HG02938 (cell line): ENCODE results near the gene G6PD.
"Not testable (repeated sequence)": the region's sequence is repeated elsewhere in the genome, so short reads cannot be mapped to it uniquely, and the experiment has no call there.

Experiments used
- ATAC-seq: cut with Tn5 transposase; IDR thresholded peaks from one replicate; pipeline ENCODE4 v1.9.1; 2021; ENCODE audit warnings: mild to moderate bottlenecking, moderate library complexity; ENCODE audit not compliant: unreplicated experiment

Gene G6PD

DNA sequence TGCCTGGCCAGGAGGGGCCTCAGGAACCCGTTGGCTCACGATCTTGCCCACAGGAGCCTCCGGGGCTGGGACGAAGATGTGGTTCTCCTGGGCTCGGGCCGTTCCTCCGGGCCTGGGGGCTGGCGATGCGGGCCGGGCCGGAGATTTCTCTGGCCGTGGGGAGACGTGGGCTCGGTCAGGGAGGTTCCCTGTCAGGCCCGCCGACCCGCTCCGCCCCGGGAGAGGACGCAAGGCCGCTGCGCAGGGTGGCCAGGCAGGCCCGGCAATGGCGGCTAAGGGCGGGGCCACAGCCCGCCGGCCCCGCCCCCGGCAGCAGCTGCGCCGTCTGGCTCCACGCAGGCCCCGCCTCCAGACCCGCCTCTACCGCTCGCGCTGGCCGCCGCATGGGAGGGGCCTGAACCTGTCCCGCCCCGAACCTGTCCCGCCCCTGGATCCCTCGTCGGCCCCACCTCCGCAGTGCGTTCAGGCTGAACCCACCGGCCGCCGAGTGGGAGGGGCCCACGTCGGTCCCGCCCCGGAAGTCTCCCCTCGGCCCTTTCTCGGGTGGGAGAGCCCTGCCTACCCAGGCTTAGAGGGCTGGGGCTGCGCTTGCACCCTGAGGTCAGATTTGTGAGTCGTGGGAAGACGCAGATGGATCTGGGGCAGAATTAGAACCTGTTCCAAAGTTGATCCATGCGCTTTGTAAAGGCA, 30.5 kb downstream of the G6PD start, which contains the start of gene FAM3A:
FAM3A (minus strand) TSS at position 267 of the 690 bp plus-strand sequence. CDS start 460 bp downstream, outside the sequence.
- peak; percentile 85 for ATAC-seq

DNA sequence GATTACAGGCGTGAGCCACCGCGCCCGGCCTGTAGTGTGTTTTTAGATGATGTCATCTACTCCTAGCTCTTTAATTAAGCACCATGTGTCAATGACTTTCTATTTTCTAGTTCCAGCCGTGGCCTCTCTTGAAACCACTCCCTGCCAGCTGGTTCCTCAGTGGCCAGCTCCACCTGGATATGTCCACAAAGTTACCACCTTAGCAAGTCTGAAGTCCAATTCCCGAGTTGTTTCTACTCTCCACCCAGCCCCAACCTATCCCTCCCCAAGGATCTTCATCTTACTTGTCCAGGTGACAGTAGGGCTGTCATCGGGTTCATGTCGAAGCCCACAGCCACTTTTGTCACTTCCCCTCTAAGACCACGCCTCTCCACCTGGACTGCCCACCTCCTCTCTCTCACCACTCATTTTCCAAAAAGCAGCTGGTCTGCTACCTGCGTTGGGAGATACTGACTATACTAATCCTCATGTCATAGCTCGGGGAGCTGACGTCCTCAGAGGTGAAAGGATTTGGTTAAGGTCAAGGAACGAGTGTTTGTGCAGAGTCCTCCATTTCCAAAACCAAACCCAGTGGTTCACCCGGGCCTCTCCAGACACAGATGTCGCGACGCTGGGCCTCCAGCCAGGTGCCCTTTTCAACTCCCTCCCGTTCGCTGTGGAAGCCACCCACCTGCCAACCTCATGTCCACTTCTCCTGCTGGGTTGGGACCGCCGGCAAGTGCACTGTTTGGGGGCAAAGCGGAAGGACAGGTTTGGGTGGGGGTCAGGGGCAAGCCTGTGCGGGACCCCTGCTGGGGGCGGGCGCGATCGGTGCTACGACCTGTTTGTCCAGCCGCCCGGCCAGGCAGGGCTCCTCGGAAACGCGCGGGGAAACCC, 31.3 kb downstream of the G6PD start:
- no peak for ATAC-seq

DNA sequence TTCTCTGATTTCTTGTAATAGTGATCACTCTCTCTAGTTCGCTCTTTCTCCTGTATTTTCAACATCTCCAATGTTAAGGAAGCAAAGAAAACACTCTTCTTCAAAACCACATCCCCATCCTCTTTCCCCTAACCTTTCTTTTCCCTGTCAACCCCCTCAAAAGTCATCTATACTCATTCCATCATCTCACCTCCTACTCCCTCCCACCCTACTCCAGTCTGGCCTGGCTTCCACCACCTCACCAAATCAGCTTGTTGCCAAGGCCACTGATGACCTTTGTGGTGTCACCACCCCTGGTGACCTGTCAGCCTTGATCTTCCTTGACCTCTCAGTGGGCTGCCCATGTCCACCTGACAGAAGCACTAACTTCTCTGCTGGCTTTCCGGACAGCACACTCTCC, 32.9 kb downstream of the G6PD start:
- ATAC-seq = no peak

DNA sequence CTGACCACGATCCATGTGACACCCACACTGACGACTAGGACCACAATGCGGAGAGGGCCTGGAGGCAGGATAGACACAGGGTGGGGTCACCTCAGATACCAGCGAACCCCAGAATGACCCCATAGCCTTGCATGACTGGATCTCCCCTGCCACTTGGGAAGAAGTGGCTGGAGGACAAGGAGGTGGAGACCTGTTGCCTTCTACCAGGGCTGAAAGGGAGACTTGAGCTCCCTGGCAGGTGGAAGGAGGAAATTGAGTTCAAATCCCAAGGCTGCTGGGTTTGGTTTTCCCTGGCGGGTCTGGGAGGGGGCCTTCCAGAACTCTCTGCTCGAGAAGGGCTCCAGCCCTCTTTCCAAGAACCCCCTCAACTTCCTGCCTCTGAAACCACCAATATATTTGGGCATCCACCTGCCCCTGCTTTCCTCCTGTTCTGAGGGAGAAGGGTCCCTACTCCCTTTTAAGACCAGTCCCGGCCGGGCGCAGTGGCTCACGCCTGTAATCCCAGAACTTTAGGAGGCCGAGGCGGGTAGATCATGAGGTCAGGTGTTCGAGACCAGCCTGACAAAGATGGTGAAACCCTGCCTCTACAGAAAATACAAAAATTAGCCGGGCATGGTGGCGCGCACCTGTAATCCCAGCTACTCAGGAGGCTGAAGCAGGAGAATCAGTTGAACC, 33.6 kb downstream of the G6PD start:
- no peak for ATAC-seq

DNA sequence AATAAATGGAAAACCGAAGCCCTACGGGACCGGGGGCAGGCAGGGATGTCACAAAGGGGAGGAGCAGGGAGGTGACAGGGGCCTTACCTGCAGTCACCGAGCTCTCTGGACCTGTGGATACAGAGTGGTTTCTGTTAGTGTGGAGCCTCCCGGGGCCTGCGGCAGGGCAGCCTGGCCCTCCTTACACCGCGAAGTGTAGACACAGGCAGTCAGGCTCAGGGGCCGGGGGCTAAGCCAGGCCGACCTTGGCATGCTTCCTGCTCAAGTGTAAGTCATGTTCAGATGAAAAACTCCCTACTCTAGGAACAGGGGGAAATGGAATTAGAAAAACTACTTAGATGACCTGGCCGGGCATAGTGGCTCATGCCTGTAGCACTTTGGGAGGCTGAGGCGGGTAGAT, 34.9 kb downstream of the G6PD start:
- ATAC-seq = no peak

DNA sequence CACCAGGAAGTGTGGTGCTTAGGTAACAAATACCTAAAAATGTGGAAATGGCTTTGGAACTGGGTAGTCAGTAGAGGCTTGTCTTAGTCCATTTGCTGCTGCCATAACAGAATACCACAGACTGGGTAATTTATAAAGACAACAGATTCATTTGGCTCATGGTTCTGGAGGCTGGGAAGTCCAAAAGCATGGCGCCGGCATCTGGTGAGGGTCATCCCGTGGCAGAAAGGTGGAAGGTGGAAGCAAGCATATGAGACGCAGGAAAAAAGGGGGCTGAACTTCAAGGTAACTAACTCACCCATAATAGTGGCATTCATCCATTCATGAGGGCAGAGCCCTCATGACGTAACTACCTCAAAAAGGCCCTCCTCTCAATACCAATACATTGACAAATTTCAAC, 37.2 kb downstream of the G6PD start:
- ATAC-seq = no peak

DNA sequence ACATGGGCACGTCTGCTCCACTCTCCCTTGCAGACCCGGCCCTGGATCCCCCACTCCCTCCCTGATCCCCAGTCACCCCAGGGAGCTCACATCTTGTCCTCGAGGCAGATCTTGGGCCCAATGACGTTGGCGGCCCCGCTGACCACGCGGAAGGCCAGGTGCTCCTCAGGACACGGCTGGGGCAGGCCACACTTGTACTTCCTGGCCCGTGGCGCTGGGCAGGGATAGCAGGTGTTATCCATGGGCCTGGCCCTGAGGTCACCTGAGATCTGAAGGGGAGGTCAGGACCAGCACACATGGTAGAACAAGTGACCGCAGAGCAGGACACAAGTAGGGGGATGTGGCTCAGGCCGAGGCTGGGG, 38.3 kb downstream of the G6PD start:
- ATAC-seq = no peak

DNA sequence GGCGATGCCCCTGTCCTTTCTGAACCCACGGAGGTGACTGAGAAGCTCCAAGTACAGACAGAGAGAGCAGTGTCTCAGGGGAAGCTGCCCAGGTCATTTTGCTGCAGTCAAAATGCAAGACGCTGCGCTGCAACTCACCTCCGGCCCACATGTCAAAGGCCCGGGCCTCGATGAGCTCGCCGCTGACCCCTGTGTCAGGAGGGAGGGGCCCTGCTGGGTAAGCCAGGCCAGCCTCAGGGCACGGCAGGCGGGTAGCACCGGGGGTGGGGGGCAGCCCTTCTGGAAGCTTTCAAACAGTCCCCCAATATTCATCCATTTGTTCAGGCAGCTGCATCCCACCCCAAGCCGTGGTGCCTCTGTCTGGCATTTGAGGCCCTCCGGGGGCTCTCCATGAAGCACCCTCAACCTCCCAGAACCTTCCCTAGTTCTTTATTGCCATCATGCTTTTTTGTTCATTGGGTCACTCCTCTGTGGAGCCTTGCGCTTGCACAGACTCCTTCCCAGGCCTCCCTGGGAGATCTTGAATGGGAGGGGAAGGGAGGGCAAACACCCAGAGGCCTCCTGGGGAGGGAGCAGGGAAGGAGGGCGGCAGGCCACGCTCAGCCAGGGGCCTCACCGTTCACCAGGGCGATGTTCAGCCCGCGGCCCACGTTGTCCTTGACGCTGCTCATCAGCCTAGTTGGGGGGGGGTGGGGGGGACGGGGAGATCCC, 38.8 kb downstream of the G6PD start:
- no peak for ATAC-seq

DNA sequence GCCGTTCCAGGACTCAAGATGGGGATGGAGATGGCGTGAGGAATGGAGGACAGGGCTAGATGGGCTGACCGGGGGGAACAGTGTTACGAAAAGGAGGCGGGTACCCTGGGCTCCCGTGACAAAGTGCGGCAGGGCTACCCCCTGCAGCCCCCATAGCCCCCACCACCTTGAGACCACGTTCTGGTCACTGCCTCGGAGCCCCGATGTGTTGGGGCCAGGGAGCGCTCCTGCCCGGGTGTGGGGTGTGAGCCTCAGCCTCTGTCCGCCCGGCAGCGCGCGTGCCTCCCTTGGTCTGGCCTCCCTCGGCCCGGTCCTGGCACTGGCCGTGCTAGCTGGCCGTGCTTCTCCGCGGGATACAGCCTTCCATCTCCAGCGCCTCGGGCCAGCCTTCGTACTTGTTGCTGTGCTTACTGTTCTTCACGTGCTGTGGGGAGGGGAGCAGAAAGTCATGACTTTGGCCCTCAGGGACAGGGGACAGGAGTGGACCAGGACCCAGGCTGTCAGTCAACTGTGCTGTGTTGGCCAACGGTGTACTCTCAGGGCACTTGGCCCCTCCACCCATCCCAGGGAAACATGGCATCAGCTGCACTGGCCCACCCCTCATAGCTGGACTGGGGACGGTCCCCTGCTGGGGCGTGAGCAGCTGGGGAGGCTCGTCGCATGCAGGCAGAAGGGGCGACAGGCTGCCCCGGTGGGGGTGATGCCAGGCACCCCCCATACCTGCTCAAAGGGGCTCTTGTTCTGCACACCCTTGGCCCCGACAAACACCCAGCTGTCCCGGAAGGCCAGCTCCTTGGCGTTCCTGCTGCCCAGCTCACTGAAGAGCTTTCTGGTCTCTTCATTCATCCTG, 39.9 kb downstream of the G6PD start:
- ATAC-seq = no peak

DNA sequence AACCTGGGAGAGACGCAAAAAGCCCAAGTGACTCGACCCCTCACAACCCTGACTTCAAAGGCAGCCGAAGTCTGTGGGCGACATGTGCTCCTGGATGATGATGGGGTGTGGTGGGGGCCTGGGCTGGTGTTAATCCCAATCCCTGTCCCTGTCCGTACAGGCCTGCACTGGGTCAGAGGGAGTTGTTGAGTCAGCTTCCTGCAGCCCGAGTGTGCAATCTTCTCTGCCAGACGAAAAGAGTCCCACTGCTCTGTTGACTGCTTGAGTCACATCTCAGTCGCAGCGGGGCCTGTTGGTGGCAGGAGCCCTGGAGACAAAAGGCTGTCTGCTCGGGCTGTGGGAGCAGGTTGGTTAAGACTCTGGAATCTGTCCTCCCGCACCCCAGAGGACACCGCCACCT, 40.9 kb downstream of the G6PD start:
- ATAC-seq = no peak

DNA sequence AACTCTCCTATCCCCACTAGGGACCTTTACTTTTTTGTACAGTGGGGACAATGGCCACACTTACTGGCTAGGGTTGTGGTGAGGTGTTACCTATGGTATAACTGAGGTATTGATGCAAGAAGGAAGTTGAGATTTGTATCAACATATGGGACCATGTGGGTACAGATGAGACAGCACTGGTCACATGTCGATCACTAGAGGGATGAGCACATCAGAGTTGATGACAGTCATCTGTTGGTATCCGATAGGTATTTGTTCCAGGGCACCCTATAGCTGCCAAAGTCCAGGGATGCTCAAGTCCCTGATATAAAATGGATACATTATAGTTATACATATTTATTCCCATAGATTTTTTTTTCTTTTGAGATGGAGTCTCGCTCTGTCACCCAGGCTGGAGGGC, 43.7 kb downstream of the G6PD start:
- ATAC-seq = no peak

DNA sequence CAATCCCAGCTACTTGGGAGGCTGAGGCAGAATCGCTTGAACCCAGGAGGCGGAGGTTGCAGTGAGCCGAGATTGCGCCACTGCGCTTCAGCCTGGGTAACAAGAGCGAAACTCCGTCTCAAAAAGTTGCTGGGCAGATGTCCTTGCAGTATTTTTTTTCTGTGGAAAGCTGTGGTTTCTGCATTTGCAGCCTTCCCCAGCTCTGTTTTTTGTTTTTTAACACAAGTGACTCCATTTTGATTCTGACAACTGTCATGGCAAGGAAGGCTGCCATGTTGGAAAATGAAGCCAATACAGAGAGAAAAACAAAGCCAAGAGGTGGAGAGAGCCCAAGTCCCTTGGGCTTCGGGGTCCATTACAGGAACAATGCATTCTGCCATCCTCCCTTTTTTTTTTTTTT, 44.5 kb downstream of the G6PD start:
- no peak for ATAC-seq

DNA sequence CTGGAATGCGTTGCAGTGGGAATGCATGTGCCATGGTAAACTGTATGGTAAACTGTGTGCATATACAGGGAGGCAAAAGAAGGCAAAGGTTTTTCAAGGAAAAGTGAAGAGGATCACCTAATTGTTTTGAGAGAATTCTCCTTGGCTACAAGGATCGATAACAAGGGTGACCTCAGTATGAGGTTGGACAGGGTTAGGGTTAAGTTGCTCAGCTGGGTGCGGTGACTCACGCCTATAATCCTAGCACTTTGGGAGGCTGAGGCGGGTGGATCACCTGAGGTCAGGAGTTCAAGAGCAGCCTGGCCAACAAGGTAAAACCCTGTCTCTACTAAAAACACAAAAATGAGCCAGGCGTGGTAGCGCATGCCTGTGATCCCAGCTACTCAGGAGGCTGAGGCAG, 45.2 kb downstream of the G6PD start:
- ATAC-seq = not testable (repeated sequence)

DNA sequence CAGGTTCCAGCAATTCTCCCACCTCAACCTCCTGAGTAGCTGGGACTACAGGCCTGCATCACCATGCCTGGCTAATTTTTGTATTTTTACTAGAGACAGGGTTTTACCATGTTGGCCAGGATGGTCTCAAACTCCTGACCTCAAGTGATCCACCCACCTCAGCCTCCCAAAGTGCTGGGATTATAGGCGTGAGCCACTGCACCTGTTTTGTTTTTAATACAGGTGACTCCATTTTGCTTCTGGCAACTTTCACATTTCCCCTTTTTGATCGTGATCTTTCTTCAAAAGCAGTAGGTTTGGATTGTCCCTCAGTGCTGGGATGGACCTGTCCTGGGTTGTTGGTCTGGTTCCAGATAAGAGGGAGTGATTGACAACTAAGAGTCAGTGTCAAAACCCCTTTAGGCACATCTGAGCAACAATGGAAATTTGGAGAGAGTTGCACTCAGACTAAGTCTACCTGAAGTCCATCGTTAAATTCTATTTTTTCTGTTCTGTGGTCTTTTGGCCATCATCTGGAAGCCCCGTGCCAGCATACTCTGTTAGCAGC, 50.0 kb downstream of the G6PD start:
- ATAC-seq = not testable (repeated sequence)

DNA sequence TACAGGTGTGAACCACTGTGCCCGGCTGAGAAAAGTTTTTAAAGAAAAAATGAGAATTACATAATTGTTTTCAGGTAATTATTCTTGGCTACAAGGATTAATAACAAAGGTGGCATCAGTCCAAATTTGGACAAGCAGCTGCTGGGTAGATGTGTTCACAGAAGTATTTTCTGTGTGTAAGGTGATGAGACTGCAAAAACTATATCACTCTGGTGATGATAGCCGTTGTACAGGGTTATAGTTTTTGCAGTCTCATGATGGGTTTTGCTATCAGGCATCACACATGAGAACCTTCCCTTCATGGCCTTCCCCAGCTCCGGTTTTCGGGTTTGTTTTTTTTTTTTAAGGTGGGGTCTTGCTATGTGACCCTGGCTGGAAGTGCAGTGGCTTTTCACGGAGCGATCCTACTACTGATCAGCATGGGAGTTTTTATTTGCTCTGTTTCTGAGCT, 51.1 kb downstream of the G6PD start:
- ATAC-seq = no peak

DNA sequence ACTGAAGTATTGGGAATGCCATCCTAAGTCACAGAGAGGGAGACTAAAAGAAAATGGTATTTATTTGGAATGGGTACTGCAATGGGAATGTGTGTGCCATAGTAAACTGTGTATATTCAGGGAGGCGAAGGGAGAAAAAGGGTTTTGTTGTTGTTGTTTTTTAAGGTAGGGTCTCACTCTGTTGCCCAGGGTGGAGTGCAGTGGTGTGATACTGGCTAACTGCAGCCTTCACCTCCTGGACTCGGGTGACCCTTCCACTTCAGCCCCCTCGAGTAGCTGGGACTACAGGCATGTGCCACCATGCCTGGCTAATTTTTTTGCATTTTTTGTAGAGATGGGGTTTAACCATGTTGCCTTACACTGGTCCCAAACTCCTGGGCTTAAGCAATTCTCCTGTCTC, 51.9 kb downstream of the G6PD start:
- ATAC-seq = no peak

DNA sequence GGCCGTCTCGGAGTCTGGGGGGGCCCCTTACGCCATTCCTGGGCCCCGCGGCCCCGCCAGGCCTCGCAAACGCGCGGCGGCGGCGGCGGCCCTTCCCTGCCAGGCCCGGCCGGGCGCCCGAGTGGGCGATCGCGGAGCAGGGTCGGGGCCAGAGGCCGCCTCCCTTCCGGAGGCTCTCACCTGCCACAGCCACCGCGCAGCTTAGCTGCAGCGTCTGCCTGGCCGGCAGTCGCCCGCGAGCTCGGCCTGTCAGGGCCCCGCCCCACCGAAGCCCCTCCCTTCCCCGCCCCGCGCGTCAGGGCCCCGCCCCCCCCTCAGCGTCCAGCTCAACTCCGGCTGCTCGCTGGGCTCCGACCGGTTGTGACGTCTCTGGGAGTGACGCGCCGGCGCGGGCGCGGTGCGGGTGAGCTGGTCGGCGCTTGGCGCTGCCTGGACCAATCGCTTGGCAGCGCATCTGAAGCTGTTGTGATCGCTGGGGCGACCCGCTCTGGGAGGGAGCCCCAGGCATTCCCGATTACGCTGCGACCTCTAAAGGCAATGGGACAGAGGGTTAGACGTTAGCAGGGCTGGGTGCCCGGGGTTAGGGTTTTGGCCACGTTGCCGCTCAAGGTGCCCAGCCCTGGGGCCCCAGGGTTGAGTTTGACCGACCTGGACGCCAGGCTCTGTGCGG, 56.1 kb downstream of the G6PD start, which contains the start of gene SLC10A3:
SLC10A3 (minus strand) TSS at position 216 of the 670 bp plus-strand sequence. CDS start 1,689 bp downstream, outside the sequence.
- ATAC-seq = peak; percentile 67

DNA sequence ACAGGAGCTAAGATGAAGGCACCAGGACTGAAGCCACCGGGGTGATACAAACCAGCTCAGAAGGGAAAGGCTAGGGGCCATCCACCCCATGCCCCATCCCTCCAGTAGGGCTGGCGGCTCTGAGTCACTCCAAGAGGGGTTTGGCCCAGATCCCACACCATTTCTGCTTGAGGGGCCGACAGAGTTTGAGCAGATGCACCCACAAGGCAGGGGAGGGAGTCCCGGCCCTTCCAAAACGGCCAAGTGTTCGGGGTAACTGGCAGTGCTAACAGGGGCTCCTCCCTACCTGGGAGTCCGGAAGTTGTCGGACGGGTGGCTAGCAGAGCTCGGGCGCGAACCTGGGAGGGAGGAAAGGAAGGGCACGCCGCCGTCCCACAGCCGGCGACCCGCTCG, 56.6 kb downstream of the G6PD start:
- ATAC-seq = peak; percentile 18

DNA sequence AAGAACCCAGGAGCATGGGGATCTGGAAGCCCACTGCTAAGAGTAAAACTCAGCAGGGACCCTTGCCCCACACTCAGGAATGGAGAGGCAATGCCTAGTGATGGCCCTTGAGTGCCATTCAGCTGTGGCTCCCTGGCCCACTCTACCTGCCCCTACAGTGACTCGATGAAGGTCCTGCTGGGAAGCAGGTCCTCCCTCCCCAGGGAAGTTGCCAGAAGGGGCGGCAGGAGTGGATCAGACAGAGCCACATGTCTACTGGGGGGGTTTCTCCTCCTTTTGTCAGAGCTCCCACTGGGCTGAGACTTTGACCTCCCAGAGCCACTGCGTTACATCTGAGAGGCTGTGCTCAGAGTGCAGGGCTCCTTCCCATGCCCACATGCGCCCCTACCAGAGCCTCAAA, 57.5 kb downstream of the G6PD start:
- no peak for ATAC-seq
